T1000 (cell line): ENCODE measurements around the gene MTA3.

ENCODE experiments used
- DNase-seq: peaks from one replicate; lab custom pipeline; 2025; ENCODE audit warnings: mixed read lengths; lab: John Stamatoyannopoulos, UW

MTA3 gene

DNA sequence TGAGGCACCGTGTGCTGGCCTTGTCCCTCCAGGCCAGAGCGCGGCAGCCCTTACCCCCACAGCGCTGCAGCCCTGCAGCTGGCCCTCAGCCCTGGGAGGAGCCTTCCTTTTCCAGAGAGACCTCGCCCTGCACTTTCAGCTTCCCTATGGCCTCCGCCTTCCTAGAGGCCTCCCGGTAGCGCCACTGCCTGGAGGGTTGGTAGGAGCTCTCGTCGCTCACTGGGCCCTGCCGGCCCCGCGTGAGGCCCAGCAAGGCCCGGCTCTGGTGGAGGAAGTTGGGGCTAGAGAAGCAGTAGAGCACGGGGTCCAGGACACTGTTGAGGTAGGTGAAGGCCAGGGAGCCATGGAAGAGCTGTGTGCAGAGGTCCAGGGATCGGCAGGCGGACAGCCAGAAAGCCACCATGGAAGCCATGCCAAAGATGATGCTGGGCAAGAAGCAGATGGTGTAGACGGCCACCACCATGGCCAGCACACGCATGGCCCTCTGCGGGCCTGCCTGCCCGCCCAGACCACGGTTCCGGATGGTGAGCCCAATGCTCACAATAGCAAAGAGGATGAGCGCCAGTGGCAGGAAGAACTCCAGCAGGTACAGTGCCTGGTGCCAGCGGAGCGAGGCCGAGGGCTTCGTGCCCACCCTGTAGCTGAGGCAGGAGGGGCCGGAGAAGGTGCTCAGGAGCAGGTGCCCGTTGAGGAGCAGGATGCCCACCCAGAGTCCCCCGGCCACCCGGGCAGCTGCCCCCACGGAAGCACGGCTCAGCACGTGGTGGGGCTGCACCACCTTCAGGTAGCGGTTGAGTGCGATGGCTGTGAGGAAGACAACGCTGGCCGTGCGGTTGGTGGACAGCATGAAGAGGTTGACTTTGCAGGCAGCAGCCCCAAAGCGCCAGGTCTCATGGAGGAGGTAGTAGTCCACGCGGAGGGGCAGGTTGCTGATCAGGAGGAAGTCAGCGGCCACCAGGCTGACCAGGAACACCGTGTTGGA is 194.7 kb downstream of the MTA3 start:
- DNase-seq, result no peak

DNA sequence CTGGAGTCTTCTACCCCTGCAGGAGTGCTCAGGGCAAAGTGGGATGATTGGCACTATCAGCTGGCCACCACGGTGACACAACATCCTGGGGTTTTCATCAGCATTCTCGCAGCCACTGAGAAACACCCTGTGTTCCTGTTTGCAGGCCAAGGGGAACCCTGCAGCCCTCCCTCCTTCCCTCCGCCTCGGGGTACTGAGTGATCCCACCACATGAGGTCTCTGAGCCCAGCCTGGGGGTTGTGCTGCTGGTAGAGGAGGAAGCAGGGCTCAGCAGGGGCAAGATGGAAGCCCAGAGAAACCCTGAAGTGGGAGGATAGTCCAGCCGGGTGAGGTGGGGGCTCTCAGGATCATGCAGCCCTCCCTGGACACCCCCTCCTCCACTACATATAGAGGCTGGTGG is 195.7 kb downstream of the MTA3 start, which contains the start of gene OXER1:
OXER1 (minus strand) TSS at position 40 of the 400 bp plus-strand sequence. CDS start 73 bp downstream, outside the sequence.
- no peak for DNase-seq

DNA sequence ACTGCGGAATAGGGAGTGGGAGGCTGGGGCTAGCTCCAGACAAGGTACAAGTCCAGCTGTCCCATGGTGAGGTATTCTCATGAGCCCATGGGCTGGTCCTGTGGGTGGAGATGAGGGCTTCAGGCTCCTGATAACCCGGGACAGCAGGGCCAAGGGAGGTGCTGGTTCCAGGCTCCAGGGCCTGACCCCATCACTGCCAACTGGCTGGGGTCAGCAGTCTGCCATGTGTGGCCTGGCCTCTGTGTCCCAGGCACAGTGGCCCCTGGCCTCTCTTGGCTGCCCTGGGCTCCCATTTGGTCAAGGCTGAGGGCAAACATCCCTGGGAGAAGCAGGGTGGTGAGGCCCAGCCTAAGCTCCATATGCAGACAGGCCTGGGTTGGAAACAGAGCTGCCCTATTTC is 196.5 kb downstream of the MTA3 start:
- no peak for DNase-seq

DNA sequence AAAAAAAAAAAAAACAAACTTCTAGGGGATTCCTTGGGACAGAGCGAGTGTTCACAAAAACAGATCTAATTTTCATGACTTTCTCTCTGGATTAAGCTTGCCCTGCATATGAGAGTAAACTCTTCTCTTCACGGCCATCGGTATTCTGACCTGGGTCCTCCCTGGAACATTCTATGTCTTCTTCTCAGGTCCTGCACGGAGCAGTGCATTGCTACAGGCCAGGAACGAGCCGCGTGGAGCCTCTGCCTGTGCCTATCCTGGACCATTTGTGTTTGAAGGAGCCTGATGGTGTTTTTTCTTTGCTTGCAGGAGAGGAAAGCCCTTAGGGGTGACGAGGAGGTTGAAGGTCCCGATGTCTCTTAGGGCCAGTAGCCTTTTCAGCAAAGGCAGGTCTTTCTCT is 197.3 kb downstream of the MTA3 start:
- no peak for DNase-seq

DNA sequence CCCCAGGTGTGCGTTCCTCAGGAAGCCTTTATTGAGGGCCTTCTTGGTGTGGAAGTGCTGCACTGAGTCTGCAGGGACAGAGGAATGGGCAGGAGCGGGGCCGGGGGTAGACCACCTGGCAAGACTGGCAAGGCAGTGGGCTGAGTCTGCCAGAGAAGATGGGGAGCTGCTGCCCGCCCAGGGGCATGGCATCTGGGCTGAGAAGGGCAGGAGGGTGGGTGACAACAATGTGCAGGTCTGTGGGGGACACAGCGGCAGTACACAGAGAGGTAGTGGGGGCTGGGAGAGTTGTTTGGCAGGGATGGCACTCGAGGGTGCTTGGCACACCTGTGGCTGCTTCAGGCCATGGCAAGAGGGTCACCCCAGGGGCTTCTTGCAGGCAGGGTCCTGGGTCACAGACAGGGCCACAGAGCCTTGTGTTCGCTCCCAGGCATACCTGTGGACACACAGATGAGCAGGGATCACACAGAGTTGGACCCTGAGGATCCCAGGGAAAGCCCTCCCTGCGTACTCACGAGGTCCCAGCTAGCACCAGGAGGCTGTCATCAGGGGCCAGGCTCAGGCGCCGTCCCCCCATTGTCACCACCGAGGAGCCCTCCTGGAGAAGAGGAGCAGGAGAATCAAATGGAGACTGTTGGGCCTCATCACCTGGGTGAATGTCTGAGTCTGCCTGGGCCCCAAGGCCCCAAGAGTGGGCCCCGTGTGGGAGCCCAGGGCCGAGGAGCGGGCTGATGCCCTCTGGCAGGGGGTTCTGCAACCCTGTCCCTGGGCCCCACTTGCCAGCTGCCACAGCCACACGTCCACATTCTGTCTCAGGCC is 198.9 kb downstream of the MTA3 start:
- no peak for DNase-seq

DNA sequence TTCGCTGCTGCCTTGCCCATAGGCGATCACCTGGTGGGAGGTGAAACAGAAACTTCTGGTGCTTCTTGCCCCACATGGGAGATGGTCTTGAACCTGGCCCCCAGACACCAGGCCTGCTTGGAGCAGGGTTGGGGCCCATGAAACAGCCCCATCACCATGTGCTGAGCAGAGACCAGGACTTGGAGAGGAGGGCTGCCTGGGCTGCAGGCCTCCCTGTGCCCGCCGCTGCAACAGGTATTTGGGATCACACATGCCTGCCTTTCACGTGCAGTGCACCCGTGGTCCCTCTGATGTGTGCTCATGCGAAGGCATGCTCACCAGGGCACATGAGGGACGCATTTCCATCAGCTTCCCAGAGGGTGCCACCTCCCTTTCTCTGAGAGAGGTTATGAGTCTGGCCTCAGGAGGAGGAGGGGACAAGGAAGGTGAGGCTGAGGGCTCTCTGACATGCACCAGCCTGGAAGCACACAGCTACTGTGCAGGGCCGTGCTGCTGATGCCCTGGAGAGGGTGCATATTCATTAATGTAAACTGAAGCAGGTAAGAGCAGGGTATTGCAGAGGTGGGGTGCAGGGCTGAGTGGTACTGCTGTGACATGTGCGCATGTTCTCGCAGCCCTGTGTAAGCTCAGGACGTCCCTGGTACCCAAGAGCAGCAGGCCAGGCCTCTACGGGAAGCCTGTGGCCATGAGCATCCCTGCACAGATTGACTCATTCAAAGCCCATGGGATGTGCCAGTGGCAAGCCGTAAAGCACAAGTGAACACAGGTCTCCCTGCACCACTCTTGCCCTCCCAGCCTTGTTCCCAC is 199.7 kb downstream of the MTA3 start:
- no peak for DNase-seq

DNA sequence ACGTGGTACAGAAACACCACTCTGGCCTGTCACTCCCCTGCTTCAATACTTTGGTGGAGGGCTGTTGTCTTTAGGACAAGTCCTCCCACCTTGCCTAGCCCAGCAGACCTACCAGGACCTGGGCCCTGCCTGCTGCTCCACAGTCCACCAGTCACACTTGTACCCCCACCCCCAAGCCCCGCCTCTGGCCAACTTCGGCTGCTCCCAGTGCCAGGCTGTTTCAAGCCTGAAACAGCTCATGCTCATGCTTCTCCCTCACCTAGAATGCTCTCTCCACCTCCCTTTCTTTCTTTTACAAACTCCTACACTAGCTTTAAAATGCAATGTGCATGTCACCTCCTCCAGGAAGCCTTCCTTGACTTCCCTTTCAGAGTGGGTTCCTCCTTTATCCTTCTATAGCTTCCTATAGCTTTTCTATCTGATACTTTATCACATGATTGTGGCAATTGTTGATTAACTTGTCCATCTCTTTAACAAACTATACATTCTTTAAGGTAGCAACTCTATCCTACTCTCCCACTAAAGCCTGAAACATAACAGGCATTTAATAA is 200.3 kb downstream of the MTA3 start:
- DNase-seq, result no peak

DNA sequence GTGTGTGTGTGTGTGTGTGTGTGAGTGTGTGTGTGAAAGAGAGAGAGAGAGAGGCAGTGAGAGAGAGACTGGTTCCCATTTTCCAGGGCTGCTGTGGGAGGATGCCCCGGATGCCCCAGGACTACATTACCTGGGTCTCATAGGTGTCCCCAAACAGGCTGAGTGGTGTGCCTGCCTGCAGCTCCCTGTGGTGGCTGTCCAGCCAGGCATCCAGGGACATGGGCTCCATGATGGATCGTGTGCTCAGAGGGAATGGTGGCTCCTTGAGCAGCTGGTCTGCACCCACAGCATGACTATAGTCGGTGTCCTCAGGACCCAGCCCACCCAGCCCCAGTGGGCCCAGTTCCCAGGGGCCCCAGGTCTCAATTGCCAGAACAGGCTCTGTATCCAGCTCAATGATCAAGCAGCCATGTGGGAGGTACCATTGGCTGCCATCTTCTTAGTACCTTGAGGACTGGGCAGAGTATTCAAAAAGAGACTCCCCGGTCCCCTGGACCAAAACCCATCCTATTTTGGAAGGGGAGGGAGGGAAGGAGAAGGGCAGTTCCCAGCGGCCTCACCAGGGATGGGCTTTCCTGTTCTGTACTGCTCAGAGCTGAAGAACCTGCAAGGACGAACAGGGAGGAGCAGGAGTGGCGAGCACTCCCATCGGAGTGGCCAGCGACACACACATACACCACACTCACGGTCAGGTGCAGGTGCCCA is 201.3 kb downstream of the MTA3 start:
- DNase-seq, result no peak

DNA sequence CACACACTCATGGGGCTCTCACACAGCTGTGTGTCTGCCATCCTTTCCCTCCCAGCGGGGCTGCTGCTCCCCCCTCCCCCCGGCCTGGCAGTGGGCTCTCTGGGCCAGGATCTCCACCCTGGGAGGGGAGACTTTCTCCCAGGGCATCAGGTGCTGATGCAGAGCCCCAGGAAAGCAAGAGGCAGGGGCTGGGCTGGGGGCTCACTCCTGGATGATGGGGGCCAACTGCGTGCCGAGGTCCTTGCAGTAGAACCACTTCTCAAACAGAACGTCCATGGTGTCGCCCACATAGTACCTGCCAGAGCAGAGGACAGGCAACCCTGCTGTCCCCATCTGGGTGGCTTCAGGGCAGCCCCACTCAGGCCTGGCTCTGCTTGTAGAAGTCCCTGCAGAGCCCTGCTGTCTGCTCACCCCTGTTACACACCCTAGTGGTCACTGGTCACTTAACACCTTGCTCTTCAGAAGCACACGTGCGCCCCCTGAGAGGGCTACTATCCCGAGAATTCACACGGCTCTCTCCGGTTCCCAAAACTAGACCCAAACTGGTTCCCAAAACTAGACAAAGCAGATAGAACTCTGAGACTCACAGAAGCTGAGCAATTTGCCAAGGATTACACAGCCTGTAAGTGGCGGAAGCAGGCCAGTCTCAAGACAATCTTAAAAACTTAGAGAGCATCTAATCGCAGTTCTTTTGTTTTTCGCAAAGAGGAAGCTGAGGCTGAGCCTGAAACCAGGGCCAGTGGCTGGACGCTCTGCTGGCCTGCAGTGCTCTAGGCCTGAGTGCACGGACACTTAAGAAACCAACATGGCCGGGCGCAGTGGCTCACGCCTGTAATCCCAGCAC is 202.1 kb downstream of the MTA3 start:
- DNase-seq, result no peak

DNA sequence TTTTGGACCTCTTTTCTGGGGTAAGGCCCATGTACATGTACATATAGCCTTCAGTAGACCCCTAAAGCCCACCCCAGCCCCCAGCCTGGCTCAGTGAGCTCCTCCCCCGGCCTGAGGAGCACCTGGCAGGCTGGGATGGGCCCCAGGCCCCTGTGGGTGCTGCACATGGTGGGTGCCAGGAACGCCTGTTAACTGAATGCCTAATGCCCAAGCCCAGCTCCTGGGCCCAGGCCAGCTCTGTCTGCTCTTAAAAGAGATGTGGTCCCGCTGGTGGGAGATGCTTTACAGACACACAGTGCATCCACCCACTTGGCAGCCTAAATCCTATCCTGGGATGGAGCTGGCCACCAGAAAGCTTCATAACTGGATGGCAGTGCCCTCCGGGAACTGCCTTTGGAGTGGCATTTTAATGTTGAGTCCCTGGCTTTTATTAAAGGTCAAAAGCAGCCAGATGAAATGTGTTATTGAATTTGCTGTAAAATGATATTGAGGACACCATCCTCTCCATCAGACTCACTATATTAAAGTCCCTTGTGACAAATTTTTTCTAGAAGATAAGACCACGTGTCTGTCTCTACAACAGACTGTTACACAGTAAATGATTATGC is 203.2 kb downstream of the MTA3 start:
- no peak for DNase-seq

DNA sequence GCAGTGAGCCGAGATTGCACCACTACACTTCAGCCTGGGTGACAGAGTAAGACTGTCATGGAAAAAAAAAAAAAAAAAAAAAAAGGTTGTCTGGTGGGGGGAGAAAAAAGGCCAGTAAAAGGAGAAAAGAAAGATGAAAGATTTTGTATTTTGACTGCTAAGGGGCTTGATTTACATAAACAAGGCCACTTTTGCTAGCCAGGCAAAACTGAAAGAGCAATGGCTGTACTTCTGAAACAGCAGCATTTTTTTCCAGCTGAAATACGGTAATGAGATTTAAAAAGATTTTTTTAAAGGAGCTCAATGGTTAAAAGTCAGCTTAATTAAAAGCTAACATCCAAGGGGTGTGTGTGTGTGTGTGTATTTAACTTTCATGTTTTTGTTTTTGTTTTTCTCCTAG is 206.8 kb downstream of the MTA3 start:
- DNase-seq, result no peak

DNA sequence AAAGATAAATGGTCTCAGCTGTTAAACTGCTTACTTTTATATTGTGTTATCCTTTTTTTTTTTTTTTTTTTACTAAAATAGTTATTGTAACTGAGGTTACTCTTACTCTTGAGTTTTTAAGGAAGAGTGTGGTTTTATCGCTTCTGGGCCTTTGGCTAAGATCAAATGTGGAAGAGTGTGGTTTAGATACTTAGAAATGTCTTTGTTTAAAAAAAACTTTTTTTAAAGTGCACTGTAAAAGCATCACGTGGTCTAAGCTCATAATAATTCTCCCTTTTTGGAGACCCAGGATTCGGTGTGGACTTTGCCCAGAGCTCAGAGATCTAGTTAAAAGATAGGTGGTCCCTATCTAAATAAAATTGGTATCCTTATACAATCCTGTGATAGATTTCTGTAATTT is 207.4 kb downstream of the MTA3 start:
- no peak for DNase-seq

DNA sequence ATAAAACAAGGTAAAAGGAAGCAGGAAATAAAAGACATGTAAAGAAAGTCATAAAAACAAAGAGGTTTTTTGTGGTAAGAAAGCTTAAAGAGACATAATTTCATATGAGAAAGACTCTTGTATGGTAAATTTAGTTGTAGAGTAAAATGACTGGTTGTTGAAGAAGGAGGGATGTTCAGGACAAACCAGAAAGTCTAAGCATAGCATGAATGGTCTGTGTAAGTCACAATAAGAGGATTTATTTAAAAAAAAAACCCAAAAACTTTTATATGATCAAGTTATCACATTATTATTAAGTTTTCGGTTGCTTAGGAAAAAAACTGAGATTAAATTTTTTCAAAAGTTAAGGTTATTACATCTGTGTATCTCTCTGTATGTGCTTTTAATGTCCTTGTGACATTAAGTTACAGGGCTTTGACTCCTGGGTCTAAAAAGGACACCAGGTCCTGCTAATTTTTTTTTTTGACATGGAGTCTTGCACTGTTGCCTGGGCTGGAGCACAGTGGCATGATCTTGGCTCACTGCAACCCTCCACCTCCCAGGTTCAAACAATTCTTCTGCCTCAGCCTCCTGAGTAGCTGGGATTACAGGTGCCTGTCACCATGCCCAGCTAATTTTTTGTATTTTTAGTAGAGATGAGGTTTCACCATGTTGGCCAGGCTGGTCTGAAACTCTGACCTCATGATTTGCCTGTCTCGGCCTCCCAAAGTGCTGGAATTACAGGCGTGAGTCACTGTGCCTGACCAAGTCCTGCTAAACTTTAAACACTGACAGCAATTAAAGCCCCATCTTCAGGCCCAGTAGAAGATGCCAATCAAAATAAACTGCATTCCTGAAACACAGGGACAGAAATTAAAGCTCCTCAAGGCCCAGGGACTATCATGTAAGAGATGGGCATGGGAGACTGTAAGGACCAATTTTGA is 209.7 kb downstream of the MTA3 start:
- peak; percentile 26 for DNase-seq

DNA sequence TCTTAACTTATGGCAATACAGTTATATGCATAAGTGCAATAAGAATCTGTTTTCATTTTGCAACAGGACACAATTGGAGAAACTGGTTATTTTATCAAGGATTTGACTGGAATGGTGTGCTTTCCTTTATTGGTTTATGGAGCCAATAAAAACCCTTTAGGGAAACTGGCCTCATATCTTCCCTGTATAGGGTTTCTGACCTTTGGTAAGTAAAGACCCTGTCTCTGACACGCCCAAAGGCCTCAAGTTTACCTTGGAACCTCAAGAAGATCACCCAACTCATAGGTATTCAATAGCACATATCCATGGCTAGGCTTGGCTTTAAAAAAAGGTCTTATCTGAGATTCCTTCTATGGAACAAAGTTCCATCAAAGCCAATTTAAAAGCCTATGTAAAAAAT is 212.7 kb downstream of the MTA3 start:
- DNase-seq, result no peak

DNA sequence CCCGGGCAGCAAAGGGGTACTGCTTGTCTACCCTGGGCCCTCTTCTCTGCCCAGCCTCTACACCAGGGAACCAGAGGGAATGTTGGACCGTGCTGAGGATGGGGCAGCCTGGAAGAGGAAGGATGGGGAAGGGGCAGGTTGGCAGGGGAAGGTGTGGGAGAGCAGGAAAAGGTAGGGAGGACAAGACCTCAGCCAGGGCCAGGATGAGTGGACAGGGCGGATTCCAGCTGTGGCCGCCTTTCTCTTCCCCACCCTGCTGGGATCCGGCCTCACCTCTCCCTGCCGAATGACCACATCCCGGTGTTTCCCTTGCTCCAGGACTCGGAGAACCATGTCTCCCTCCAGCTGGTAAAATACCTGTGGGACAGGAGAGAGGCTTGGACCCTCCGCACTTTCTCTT is 215.1 kb downstream of the MTA3 start:
- no peak for DNase-seq

DNA sequence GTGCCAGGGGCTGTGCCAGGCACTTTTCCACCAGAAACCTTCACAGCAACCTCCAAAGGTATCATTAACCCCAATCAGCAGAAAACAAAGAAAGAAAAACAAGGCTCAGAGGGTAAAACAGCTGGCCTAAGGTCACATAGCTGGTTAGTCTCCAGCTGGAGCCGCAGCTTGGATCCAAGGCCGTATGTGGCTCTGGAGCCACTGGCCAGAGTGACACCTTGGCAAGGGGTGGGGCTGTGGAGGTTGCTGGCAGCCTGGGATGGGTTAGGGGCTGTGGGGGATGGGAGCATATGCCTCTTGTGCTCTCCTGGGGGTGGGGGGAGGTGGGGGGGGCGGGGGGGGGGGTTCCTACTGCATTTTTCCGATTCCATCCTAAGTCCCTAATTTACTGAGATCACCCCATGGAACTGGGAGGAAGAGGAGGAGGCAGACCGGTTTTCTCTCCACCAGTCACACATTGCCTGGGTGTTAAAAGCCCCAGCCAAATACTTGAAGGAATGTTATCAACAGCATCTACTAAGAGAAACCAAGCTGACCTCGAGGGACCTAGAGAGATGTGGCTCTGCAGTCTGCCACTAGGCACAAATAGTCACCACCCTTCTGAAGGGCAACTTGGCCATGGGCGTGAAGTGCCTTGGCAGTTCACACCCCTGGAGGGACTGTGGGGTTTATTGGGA is 215.9 kb downstream of the MTA3 start:
- no peak for DNase-seq

DNA sequence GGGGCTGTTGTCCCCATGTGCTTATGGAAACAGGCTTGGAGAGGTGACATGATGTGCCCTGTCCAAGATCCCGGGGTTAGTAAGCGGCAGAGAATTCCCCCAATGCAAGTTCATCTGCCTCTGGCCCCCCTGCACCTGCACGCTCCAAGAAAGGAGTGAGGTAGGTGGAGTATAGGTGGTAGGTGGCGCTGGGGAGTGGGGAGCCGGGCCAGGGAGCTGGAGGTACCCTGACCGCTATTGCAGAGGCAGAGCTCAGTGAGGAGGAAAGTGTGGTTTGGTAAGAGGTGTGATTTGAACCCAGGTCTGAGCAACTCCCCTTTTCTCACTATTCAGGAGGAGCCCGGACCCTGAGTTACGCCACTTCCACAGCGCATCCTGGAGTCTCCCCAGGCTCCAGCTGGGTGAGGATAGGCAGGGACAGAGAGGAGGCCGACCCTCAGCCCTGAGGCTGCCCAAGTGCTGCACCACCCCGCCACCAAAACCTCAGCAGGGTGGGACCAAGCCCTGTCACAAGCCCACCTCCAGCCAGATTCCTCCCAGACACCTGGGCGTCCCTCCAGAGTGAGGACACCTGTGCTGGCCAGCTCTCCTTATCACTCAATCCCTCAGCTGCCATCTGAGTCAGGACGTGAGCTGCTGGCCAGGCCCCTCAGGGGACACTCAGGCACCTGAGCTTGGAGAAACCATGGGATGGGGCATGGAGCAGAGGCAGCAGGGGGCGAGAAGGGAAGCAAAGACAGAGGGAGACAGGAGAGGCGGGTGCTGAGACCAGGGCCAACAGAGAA is 218.3 kb downstream of the MTA3 start:
- no peak for DNase-seq
